ENCODE results near the gene GRK5.

GRK5 gene

DNA sequence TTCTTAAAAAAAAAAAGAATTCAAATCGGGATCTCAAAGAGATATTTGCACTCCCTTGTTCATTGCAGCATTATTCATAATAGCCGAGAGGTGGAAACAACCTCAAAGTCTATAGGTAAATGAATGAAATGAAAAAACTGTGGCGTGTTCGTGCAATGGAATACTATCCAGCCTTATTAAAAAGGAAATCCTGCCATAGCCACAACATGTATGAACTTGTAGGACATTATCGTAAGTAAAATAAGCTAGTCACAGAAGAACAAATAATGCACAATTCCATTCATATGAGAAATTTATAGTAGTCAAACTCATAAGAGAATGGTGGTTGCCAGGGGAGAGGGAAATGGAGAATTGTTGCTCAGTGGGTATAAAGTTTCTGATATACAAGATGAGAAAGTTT, 37.9 kb downstream of the GRK5 start:
- H3K9me3 ChIP-seq (ENCODE audit: insufficient read depth, low read length, severe bottlenecking) = no peaks in the 10 kb centered on the region

DNA sequence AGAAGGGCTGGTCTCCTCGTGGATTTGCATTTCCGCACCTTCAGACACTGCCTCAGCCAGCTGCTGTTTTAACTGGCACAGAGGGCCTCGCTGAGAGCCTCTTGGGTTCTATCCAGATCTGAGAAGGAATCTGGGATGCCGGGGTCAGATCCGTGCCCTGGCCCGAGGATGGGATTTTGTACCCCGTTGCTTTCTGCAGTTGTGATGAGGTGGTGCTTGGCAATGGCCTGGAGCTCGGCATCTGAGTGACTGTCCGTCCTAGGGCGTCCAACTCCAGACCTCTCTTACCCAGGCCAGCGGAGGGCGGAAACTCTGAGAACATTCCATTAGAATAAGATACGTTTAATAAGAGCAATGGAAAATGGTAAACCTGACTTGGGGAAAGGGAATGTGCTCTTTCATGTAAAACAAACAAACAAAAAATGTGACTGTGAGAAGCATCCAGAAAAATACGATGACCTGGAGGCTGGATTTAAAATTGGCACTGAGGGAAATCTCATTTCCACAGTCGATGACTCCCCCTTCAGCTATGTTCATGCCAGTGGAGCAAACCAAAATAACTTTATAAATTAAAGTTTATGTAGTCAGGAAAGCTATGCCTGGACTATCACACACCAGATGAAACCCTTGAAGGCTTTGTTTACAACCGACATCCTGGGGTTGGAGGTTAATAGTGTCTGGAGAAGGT, 39.6 kb downstream of the GRK5 start:
- Histone ChIP-seq H3K36me3 (ENCODE audit: insufficient read depth, low read length) (no peaks in the 10 kb centered on the region), H3K4me2 (ENCODE audit: insufficient read depth, low read length) (no peak overlapping the region), H3K4me3 (ENCODE audit: low read depth in 1 of 2, low read length in 2 of 2) (no peak overlapping the region), H3K27ac (ENCODE audit: low read length) (no peak overlapping the region), H3K4me1 (ENCODE audit: insufficient read depth, low read length) (no peaks in the 10 kb centered on the region), H2AFZ (ENCODE audit: low read depth, low read length) (no peak overlapping the region), H4K20me1 (ENCODE audit: insufficient read depth, low read length) (peaks cover 10% of the 10 kb centered on the region), H3K9me3 (ENCODE audit: insufficient read depth, low read length, severe bottlenecking) (no peaks in the 10 kb centered on the region), H3K9ac (ENCODE audit: low read depth, low read length) (no peak overlapping the region), H3K27me3 (ENCODE audit: insufficient read depth, low read length, poor library complexity) (no peaks in the 10 kb centered on the region), H3K79me2 (ENCODE audit: insufficient read depth, low read length) (peaks cover 9% of the 10 kb centered on the region)
- TF ChIP-seq, protein P1, sequence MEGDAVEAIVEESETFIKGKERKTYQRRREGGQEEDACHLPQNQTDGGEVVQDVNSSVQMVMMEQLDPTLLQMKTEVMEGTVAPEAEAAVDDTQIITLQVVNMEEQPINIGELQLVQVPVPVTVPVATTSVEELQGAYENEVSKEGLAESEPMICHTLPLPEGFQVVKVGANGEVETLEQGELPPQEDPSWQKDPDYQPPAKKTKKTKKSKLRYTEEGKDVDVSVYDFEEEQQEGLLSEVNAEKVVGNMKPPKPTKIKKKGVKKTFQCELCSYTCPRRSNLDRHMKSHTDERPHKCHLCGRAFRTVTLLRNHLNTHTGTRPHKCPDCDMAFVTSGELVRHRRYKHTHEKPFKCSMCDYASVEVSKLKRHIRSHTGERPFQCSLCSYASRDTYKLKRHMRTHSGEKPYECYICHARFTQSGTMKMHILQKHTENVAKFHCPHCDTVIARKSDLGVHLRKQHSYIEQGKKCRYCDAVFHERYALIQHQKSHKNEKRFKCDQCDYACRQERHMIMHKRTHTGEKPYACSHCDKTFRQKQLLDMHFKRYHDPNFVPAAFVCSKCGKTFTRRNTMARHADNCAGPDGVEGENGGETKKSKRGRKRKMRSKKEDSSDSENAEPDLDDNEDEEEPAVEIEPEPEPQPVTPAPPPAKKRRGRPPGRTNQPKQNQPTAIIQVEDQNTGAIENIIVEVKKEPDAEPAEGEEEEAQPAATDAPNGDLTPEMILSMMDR (IDR thresholded peaks at IDR 0.05; ENCODE audit: borderline replicate concordance, extremely low read depth, low read length, poor library complexity, severe bottlenecking) = no peak
- TF ChIP-seq EZH2 (IDR thresholded peaks at IDR 0.05; ENCODE audit: borderline replicate concordance, low read depth, low read length, severe bottlenecking) = no peak
- ATAC-seq (ENCODE audit: insufficient read depth, low read depth) (no peak), DNase-seq (no peak)

More for the DNA sequence above, 37.9 kb downstream of the GRK5 start:
- no peak overlapping the region for H3K4me2 ChIP-seq (ENCODE audit: insufficient read depth, low read length)
- H2AFZ ChIP-seq (ENCODE audit: low read depth, low read length) = no peak overlapping the region
- DNase-seq (no peak), ATAC-seq (ENCODE audit: insufficient read depth, low read depth) (no peak)
- H4K20me1 ChIP-seq (ENCODE audit: insufficient read depth, low read length) = peaks cover 12% of the 10 kb centered on the region; the same call in 1 of the 2 replicates
- no peak overlapping the region for H3K9ac ChIP-seq (ENCODE audit: low read depth, low read length)
- H3K4me1 ChIP-seq (ENCODE audit: insufficient read depth, low read length) = no peaks in the 10 kb centered on the region
- H3K36me3 ChIP-seq (ENCODE audit: insufficient read depth, low read length) = no peaks in the 10 kb centered on the region
- H3K79me2 ChIP-seq (ENCODE audit: insufficient read depth, low read length) = peaks cover 7% of the 10 kb centered on the region
- no peak overlapping the region for H3K27ac ChIP-seq (ENCODE audit: low read length)
- no peak overlapping the region for H3K4me3 ChIP-seq (ENCODE audit: low read depth in 1 of 2, low read length in 2 of 2)
- TF ChIP-seq, protein P1 (IDR thresholded peaks at IDR 0.05; ENCODE audit: borderline replicate concordance, extremely low read depth, low read length, poor library complexity, severe bottlenecking) = no peak
- no peak for TF ChIP-seq EZH2 (IDR thresholded peaks at IDR 0.05; ENCODE audit: borderline replicate concordance, low read depth, low read length, severe bottlenecking)
- no peaks in the 10 kb centered on the region for H3K27me3 ChIP-seq (ENCODE audit: insufficient read depth, low read length, poor library complexity)

DNA sequence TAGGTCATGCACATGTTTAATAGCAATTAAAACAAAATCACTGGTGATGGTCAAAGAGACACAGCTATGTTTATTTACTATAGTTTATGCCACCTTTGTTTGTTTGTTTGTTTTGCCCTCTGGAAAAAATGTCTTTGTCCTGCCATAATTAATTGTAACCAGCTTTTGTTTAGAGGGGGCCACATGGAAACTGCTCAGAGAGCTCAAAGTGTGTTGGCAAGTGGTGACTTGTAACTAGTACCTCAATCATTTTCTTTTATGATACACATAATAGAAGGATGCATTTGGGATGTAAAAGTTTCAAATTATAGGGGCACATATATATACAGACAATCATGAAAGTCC, 40.2 kb downstream of the GRK5 start:
- TF ChIP-seq, protein P1 (IDR thresholded peaks at IDR 0.05; ENCODE audit: borderline replicate concordance, extremely low read depth, low read length, poor library complexity, severe bottlenecking) = no peak
- no peak for TF ChIP-seq EZH2 (IDR thresholded peaks at IDR 0.05; ENCODE audit: borderline replicate concordance, low read depth, low read length, severe bottlenecking)
- peaks cover 10% of the 10 kb centered on the region for H3K79me2 ChIP-seq (ENCODE audit: insufficient read depth, low read length)
- no peaks in the 10 kb centered on the region for H3K27me3 ChIP-seq (ENCODE audit: insufficient read depth, low read length, poor library complexity)
- H3K9me3 ChIP-seq (ENCODE audit: insufficient read depth, low read length, severe bottlenecking) = no peaks in the 10 kb centered on the region
- no peaks in the 10 kb centered on the region for H3K36me3 ChIP-seq (ENCODE audit: insufficient read depth, low read length)
- DNase-seq = no peak
- H2AFZ ChIP-seq (ENCODE audit: low read depth, low read length) = no peak overlapping the region
- H3K4me1 ChIP-seq (ENCODE audit: insufficient read depth, low read length) = no peaks in the 10 kb centered on the region
- no peak overlapping the region for H3K27ac ChIP-seq (ENCODE audit: low read length)
- H3K4me2 ChIP-seq (ENCODE audit: insufficient read depth, low read length) = no peak overlapping the region
- no peak overlapping the region for H3K9ac ChIP-seq (ENCODE audit: low read depth, low read length)
- no peak overlapping the region for H3K4me3 ChIP-seq (ENCODE audit: low read depth in 1 of 2, low read length in 2 of 2)
- no peak for ATAC-seq (ENCODE audit: insufficient read depth, low read depth)
- H4K20me1 ChIP-seq (ENCODE audit: insufficient read depth, low read length) = peaks cover 15% of the 10 kb centered on the region
